Measurements from ENCODE around the gene TTLL3.

The TTLL3 gene

DNA sequence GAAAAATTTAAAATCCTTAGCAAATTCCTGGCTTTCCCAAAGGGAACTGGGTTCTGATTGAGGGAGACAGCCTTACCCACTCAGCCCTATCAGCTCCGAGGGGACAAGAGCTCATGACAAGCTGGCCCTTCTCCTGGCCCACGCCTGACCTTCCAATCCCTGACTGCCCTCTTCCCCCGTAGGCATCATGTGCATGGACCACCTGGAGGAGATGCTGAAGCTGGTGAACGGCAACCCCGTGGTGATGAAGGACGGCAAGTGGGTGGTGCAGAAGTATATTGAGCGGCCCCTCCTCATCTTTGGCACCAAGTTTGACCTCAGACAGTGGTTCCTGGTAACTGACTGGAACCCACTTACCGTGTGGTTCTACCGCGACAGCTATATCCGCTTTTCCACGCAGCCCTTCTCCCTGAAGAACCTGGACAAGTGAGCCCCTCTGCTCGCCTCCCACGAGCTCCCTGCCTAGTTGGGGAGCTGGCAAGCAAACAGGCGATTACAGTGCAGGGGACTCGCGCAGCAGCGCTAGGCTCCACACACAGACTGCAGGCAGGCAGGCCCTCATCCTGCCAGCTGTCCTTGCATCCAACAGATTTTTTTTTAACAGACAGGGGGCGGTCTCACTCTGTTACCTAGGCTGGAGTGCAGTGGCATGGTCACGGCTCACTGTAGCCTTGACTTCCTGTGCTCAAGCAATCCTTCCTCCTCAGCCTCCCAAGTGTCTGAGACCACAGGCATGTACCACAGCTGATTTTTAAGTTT lies 16.9 kb downstream of the TTLL3 start:
- no peak overlapping the region for H3K4me3 ChIP-seq (ENCODE audit: low read length)
- no peak for DNase-seq (ENCODE audit: low read depth)
- TF ChIP-seq, protein P1, sequence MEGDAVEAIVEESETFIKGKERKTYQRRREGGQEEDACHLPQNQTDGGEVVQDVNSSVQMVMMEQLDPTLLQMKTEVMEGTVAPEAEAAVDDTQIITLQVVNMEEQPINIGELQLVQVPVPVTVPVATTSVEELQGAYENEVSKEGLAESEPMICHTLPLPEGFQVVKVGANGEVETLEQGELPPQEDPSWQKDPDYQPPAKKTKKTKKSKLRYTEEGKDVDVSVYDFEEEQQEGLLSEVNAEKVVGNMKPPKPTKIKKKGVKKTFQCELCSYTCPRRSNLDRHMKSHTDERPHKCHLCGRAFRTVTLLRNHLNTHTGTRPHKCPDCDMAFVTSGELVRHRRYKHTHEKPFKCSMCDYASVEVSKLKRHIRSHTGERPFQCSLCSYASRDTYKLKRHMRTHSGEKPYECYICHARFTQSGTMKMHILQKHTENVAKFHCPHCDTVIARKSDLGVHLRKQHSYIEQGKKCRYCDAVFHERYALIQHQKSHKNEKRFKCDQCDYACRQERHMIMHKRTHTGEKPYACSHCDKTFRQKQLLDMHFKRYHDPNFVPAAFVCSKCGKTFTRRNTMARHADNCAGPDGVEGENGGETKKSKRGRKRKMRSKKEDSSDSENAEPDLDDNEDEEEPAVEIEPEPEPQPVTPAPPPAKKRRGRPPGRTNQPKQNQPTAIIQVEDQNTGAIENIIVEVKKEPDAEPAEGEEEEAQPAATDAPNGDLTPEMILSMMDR (conservative IDR thresholded peaks at IDR 0.05; ENCODE audit: low read length), result peak; percentile 29; the same call in 1 of the 2 replicates

- no peak overlapping the region for H3K4me3 ChIP-seq (ENCODE audit: low read length)
Observed at GRCh38 chr3:9828801-9829755, 19.0 kb downstream of the TTLL3 start.

GRCh38 chr3:9831253-9831652 lies 21.2 kb downstream of the TTLL3 start:
- no peak overlapping the region for H3K4me3 ChIP-seq (ENCODE audit: low read length)
- TF ChIP-seq, protein P1 (conservative IDR thresholded peaks at IDR 0.05; ENCODE audit: low read length), result no peak
- no peak for DNase-seq (ENCODE audit: low read depth)

More at GRCh38 chr3:9828801-9829755, 19.0 kb downstream of the TTLL3 start:
- no peak for DNase-seq (ENCODE audit: low read depth)
- TF ChIP-seq, protein P1 (conservative IDR thresholded peaks at IDR 0.05; ENCODE audit: low read length), result no peak

- no peak overlapping the region for H3K4me3 ChIP-seq (ENCODE audit: low read length)
- DNase-seq (ENCODE audit: low read depth), result no peak
- TF ChIP-seq, protein P1 (conservative IDR thresholded peaks at IDR 0.05; ENCODE audit: low read length), result no peak
Observed at GRCh38 chr3:9833078-9833477, 23.0 kb downstream of the TTLL3 start.

DNA sequence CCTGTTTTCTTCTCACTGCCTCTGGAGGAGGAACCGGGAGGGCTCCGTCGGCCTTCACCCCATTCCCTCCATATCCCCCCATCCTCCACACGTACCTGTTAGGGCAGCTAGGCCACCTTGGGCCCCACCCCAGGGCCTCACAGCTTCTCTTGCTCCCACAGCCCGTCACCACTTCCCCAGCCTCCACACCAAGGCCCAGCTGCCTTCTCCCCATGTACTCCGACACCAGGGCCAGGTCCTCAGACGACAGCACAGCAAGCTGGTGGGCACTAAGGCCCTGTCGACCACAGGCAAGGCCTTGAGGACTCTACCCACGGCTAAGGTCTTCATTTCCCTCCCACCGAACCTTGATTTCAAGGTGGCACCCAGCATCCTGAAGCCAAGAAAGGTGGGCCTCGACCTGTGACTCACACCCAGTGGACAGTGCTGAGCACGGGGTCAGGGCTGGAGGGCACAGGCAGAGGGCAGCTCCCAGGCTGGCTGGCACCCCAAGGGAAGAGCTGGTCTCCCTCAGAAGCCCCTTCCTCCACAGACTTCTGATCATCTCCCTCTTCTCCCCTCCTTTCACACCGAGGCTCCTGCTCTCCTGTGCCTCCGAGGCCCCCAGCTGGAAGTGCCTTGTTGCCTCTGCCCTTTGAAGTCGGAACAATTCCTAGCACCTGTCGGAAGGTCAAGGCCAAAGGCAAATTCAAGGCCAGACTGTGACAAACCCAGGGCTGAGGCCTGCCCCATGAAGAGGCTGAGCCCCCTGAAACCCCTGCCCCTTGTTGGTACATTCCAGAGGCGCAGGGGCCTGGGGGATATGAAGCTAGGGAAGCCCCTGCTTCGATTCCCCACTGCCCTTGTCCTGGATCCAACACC lies 24.7 kb downstream of the TTLL3 start:
- DNase-seq (ENCODE audit: low read depth), result no peak
- no peak overlapping the region for H3K4me3 ChIP-seq (ENCODE audit: low read length)
- TF ChIP-seq, protein P1 (conservative IDR thresholded peaks at IDR 0.05; ENCODE audit: low read length), result no peak

DNA sequence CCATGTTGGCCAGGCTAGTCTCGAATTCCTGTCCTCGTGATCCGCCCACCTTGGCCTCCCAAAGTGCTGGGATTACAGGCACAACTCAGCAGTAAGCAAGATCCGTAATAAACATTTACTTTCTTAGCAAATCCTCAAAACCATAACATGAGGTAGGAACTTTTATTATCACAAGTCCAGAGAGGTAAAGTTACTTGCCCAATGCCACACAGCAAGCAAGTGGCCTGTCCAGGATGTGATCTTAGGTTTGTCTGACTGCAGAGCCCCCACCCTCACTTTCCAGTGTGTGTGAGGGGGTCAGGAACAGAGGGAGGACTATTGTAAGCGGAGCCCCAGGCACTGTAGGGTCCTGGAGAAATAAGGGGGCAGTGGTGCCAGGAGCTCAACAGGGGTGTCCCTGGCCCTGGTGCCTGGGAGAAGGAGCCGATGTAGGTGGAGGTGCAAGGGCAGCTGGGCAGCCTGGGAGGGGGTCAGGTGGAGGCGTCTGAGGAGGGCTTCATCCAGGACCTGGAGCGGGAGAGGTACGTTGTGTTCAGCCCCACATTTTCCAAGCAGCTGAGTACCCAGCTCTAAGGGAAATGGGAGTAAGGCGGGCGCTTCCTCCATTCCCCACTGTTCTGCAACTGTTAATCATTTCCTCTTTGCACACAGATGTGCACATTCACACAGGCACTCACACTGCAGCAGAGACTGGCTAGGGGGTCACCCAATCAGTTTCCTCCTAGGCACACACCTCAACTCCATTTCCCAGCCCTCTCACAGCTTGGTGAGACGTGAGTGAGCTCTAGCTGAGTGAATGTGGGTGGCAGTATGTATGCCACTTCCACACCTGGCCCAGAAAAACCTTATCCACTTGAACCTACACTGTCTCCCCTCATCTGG lies 27.9 kb downstream of the TTLL3 start:
- no peak for DNase-seq (ENCODE audit: low read depth)

More for the DNA sequence above, 27.9 kb downstream of the TTLL3 start:
- H3K4me3 ChIP-seq (ENCODE audit: low read length), result no peak overlapping the region
- TF ChIP-seq, protein P1 (conservative IDR thresholded peaks at IDR 0.05; ENCODE audit: low read length), result no peak

All from AG10803 (cell line).